ENCODE data around the gene CDC26.

GRCh38 chr9:113228130-113228665 is 47.2 kb downstream of the CDC26 start:
- TF ChIP-seq, protein P1, sequence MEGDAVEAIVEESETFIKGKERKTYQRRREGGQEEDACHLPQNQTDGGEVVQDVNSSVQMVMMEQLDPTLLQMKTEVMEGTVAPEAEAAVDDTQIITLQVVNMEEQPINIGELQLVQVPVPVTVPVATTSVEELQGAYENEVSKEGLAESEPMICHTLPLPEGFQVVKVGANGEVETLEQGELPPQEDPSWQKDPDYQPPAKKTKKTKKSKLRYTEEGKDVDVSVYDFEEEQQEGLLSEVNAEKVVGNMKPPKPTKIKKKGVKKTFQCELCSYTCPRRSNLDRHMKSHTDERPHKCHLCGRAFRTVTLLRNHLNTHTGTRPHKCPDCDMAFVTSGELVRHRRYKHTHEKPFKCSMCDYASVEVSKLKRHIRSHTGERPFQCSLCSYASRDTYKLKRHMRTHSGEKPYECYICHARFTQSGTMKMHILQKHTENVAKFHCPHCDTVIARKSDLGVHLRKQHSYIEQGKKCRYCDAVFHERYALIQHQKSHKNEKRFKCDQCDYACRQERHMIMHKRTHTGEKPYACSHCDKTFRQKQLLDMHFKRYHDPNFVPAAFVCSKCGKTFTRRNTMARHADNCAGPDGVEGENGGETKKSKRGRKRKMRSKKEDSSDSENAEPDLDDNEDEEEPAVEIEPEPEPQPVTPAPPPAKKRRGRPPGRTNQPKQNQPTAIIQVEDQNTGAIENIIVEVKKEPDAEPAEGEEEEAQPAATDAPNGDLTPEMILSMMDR (IDR thresholded peaks at IDR 0.05; ENCODE audit: low read depth, low read length) = no peak
- no peak for TF ChIP-seq EZH2phosphoT487 (IDR thresholded peaks at IDR 0.05; ENCODE audit: low read depth)

Measured in OCI-LY3 (cell line).